GM21717 (cell line): ENCODE measurements around the gene DSCAML1.

Source experiments
- ATAC-seq: cut with Tn5 transposase; IDR thresholded peaks from one replicate; pipeline ENCODE4 v1.9.1; 2021; ENCODE audit warnings: mild to moderate bottlenecking, moderate library complexity; ENCODE audit not compliant: unreplicated experiment

Gene DSCAML1

DNA sequence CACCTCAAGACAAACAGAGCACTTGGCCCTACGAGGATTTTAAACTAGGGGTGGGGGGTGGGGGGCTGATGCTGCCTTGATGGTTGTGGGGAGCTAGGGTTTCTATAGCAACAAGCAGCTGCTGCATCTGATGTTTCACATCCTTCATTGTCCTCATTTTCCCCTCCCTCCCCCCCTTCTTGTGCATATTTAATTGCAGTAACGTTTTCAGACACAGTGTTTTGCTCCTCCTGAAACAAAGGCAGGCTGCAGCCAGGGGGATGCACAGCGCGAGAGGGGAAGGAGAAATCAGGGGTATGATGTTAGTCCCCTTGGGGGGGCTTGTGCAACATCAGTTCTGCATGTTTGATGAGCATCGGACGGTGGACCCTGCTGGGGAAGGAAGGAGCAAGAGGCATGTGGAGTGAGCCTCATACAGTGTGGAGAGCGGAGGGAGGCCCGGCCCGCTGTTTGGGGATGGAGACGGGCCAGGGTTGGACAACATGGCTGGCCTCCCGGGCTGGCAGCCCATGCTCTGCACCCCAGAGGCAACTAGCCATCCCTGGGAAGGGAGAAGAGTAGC is 261.1 kb downstream of the DSCAML1 start:
- no peak for ATAC-seq

DNA sequence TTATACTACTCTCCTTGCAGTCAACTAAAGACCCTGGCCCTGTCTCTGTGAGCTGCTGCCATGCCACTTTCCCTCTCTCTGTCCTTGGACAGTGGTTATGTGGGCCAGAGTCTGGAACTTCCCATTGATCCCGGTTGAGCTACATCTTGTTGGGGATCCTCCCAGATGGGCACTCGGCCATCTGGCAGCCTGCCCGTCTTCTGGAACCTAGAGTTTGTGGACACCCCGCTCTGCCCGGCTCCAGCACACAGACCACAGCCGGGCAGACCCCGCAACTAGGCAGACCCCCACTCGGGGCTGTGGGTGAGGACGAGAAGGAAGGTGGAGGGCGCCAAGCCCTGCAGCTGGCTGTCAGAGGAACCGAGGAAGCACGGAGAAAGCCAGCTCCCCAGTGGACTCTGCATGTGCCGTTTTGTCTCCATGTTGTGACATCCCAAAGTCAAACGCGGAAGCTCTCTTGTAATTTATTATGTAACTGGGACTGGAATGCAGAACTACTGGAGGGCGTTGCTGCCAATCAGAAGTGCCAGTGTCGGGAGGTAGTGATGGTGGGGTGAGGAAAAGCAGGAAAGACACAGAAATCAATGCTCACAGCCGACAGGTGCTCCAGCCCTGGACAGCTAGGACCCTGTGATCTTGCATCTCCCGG is 261.7 kb downstream of the DSCAML1 start:
- no peak for ATAC-seq

DNA sequence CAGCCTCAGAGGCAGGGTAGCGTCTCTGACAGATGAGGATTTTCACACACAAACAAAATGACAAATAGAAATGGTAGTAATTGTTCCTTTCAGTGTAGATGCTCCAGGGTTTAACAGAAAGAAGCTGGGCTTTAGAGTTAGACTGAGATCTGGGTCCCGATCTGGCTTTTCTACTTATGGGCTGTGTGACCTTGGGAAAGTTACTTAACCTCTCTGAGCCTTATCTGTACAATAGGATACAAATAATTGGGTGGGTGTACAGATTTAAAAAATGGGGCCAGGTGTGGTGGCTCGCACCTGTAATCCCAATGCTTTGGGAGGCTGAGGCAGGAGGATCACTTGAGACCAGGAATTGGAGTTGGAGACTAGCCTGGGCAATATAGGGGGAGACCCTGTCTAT is 264.4 kb downstream of the DSCAML1 start:
- no peak for ATAC-seq

DNA sequence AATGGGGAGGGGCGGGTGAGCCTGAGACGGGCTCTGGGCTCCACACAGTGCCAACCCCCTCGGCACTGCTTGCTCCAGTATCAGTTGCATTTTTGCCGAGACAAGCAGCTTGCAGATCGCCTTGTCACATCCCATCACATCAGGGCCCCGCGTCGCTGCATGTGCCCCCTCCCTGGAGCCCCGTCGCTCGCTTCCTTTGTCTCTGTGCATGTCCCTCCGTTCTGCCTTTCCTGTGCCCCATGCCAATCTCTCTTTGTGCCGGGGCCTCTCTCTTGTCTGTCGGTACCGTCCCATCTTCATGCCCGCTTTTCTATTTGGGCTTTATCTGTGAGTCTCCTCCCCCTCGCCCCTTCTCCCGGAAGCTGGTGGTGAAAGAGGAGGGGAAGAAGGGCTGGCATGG is 267.2 kb downstream of the DSCAML1 start:
- no peak for ATAC-seq

DNA sequence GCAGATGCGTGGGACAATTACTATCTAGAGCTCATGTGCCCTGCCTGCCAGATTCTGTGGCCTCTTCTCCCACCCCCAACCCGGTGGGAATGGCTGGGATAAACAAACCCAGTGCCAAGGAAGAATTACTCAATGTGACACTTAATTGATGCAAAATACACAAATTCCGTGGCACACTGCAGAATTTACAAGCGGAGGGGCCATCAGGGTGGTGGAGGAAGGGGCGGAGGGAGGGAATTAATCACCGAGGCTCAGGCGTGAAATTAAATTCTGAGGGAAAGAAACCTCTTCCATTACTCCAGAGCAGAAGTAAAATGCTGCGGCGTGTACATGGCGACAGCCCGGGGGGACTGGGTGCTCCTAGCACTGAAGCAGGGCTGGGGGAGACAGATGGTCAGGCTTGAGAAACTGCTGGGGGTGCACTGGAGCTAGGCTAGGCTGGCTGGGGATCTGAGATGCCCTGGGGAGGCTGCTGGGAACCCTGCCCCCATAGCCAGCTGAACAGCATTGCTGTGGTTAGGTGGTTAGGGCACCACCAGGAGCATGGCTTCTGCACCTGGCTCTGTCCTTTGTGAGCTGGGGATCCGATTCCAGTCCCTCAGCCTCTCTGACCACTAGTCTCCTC is 268.8 kb downstream of the DSCAML1 start:
- no peak for ATAC-seq

DNA sequence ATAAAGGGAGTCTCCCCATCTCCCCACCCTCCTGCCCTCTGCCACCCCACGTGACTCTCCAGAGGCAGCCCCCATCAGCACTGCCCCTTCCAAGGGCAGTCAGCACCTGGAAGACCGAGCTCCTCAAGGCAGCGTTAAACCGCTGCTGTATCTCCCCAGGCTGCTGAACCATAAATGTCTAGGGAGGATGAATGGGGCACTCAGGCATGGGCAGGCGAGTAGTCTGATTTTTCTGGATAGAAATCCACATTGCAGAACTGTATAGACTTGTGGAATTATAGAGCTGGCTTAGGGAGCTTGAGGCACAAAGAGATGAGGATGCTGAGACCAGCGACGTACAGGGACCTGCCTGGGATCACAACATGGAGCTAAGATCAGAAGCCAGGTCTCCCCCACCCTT is 269.7 kb downstream of the DSCAML1 start:
- no peak for ATAC-seq

DNA sequence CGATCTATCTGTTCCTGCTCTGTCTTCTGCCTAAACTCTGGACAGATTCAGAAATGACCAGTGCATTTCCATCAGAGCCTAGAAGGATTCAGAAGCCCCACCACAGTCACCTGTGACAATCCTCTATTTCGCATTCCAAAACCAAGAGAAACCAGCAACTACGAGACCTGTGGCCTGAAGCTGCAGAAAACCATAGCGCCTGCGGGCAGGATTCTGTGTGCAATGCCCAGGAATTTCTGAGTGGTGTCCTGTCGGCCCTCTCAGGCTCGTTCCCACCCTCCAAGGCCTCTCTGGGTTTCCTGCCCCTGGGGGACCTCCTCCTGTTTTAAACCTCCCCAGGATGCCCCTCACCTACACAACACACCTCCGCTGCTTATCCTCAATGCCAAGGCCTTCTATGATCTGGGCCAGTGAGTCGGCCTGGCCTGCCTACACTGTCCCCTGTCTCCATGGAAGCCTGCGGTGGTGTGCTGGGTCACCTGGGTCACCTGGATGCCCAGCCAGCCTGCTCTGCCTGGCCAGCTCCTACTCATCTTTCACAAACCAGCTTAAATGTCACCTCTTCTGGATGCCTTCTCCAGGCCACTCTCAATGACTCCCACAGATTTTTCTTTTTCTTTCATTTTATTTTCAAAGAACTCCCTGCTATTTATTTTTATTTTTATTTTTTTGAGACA is 271.0 kb downstream of the DSCAML1 start:
- ATAC-seq = no peak

DNA sequence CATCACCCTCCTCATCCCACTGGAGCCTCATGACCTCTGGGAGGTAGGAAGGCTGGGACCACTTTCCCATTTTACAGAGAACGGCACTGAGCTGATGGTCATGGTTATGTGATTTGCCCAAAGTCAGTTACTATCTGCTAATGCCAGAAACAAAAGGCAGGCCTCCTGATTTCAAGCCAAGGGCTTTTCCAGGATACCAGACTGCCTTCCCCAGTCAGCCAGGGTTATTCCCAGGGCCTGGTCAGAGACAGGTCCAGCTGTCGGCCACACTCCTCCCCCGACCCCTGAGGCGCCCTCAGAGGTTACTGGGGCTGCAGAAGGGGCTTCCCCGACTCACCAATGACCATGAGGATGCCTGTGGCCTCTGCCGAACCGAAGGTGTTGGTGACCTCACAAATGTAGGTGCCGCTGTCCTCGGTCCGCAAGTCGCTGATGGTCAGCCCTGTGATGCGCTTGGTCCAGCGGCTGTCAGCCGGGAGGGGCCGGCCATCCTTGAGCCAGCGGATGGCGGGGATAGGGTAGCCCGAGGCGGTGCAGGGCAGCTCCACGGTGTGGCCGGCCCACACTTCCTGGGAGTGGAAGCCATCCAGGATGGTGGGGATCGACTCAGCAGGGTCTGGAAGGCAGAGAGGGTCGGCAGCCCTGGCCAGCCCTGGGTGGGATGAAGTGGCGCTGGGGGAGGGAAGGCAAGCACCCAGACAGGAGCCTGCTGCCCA is 272.4 kb downstream of the DSCAML1 start:
- no peak for ATAC-seq

DNA sequence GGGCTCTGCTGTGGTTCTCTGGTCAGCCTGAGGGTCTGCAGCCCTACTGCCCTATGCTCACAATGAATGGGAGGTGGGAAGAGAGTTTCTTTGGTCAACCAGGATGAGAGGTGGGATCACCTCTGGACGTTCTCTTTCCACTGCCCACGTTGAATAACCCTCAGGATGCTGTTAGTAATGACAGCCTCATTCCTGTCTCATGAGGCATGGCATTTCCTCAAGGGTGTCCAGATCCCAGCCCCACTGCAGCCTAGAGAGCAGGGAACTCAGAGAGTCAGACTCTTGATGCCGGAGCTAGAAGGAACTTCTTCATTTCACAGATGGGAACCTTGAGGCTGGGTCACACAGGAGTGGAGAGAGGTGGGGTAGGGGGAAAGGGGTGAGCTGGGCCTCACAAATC is 273.3 kb downstream of the DSCAML1 start:
- ATAC-seq = no peak

DNA sequence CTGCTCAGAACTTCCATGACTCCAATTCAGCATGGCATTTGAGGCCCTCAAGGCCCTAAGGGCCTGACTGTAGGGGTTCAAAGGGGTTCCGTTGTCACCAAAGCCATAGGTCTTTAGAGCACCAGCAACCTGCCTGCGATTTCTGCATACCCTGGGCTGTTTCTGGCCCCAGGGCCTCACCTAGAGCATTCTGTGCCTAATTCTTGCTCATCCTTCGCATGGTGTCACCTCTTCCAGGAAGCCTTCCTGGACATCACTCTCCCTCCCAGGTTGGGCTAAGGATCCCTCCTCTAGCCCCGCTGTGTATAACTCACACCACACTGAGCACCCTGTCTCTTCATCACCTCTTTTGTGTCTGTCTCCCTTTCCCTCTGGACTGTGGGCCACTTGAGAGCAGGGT is 275.0 kb downstream of the DSCAML1 start:
- no peak for ATAC-seq

DNA sequence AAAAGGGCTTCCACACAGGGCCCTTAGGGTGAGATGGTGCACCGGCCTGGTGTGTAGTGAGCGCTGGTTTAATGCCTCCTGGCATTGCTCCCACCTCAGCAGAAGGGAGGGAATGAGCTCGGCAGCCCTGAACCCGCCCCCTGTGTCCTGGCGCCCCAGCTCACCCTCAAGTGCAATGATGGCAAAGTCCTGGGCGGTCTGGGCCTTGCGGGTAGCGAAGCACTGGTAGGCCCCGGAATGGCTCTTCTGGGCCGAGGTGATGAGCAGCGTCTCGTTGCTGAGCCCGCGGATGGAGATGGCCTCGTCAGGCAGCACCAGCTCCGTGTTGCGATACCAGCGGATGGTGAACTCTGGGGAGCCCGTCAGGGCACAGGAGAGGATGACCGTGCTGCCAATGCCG is 276.1 kb downstream of the DSCAML1 start:
- no peak for ATAC-seq

DNA sequence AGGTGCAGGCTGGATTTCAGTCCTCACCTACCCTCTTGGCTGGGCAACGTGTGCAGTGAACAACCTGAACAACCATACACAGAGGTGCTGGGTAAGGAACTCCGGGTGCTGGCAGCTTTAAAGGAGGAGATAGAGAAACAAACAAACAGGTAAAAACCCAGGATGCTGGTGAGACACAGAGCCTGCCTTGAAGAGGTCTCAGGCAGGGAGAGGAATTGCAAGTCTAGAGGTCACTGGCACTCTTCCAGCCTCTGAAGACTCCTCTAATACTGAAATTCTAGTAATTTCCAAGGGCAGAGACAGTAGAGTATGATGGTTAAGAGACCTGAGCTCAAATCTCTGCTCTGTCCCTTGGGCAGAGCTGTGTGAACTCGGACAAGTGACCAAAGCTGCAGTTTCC is 276.8 kb downstream of the DSCAML1 start:
- ATAC-seq = no peak

DNA sequence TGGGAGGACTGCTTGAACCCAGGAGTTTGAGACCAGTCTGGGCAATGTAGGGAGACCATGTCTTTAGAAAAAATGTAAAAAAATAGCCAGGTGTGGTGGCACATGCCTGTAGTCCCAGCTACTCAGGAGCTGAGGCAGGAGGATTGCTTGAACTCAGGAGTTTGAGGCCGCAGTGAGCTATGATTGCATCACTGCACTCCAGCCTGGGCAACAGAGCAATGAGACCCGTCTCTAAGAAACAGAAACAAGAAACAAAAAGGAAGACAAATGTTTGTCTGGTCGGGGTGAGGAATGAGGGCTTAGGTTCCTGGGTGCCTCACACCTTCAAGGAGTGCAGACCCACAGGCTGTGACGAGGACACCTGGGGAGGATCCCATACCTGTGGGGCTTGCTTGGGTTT is 277.4 kb downstream of the DSCAML1 start:
- no peak for ATAC-seq

DNA sequence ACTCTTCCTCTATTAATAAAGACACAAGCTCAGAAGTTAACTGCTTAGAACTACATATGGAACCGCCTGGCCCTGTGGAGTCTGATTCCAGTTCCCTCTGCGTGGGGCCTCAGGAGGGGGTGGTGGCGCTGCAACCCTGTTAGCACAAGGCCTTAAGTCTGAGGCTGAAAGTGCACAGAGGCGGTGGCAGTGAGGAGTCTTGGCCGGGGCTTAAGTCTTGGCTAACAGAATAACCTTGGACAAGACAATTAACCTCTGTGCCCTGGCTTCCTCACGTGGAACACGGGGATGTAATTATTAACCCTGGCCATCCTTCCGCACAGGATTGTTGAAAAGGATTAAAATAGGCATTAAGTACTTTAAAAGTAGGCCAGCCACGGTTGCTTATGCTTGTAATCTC is 277.8 kb downstream of the DSCAML1 start:
- no peak for ATAC-seq

DNA sequence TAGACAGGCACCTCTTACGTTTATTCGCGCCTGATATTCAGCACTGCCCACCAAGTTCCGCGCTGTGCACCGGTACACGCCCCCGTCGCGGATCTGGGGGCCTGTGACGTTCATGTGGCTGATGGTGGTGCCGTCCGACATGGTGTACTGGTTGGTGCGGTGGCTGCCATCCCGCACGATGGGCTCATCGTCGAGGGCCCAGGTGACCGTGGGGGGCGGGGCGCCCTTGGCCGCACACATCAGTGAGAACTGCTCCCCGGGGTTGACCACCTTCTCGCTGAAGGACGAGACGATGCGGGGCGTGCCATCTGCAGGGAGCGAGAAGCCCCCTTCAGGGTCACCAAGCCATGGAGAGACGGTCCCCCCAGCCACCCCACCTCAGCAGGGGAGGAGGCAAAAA is 278.6 kb downstream of the DSCAML1 start:
- no peak for ATAC-seq

DNA sequence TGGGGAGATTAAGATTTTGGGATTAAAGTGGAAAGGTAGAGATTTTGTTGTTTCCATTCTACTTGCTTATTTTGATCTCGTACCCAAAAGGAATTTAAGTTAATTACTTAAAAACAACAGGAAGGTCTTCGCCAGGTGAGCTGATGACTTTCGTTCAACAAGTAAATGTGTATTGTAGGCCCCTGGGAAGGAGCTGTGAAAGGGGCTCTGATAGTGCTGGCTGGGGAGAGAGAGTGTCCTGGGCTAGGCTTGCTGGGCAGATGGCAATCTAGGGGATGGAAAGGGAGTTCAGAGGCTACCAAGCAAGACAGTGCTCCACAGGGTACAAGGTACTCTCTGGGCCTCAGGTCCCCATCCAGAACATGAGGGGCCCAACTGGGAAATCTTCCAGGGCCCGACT is 279.9 kb downstream of the DSCAML1 start:
- ATAC-seq = no peak

DNA sequence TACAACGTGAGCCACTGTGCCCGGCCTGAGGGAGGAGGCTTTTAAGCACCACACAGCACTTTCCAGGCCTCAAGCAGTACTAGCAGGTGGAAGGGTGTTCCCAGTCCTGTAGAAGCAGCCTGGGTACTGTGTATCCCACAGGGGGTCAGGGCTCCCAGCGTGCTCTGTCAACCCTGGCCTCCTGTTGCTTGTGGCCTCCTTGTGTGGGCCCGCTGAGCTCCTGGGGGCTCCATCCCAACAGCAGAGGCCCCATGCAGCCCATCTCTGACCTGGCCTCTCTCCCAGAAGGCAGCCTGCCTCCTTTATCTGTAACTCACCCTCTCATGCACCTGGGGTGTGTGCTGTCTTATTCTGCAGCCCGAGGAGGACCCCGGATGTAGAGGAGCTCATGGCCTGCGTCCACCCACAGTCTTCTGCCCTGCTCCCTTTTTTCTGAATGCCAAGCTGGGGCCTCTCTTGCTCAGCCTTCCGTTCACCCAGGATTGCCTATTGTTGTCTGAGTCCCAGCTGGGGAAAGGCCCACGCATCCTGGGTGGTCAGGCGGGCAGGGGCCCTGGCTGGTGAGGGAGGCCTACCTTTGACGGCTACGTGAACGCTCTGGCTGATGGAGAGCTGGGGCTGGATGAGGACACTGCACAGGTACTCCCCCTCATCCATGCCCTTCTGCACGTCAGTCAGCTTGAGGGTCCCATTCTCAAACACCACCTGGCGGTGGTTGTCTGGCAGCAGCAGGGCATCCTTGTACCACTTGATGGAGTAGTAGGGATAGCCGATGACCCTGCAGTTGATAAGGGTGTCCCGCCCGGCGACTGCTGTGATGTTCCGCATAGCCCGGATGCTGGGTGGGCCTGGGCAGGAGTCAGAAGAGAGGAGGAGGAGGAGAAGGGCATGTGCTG is 280.9 kb downstream of the DSCAML1 start:
- ATAC-seq = no peak

DNA sequence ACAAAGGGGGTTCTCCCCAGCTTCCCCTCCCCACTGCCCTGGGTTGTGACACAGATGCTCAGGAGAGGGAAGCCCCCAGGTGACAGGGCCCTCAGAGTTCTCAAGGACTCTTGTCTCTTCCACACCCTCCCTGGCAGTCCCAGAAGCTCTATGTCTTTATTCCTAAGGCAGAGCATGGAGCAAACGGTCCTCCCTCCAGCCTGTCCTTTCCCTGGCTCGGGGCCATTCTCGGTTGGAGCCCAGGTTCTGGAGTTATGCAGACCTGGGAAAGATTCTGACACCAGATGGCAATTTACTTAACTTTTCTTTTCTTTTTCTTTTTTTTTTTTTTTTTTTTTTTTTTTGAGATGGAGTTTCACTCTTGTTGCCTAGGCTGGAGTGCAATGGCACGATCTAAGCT is 282.8 kb downstream of the DSCAML1 start:
- no peak for ATAC-seq

DNA sequence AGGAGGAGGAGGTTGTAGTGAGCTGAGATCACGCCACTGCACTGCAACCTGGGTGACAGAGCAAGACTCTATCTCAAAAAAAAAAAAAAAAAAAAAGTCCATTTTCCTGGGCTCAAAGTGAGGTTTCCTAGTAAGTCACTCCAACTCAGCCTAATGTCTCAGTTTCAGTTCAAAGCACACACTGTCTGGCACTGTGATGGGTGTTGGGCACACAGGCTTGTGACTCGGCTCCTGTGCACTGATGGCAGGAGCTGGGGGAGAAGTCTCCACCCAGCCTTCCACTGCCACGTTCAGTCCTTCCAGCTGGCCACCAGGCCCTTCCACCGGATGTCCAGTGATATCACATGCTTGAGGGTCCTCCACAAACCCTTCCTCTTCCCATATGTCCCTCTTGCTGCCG is 283.4 kb downstream of the DSCAML1 start:
- ATAC-seq = no peak

DNA sequence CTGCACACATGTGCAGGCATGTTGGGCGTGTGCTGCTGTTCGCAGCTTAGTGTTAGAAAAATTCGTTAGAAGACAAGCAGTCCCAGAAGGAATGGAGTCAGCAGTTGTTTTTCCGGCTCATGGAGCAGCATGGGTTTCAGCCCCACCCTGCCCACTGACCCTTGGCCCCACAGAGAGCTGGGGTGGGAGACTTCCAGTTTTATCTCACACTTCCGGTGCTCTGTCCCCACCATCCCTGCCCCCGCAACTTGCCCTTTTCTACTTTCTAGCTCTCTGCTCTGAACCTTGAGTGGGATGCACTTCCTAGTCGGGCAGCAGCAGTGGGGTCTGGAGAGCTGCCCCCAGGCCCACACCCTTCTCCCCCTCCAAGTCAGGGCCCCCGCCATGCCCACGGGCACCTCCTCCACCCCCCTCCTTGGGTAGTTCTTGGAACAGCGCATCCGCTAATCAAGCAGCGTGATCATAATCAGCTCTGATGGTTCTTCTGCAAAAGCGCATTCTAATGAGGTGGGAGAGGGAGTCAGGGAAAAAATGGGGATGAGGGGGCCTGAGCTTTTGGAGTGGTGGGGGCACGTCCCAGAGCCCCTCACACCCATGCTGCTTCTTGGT is 285.0 kb downstream of the DSCAML1 start:
- ATAC-seq = no peak
